ENCODE measurements around the gene EIF4A3.

GRCh38 chr17:80096561-80097021 is 50.3 kb downstream of the EIF4A3 start:
- TF ChIP-seq POLR2AphosphoS5 (IDR thresholded peaks at IDR 0.05) = no peak
- no peak for TF ChIP-seq CTCF (IDR thresholded peaks at IDR 0.05)

Data from transverse colon (tissue), 4 donors.